ENCODE measurements around the gene CHD3. TPM values are rescaled to one million over a fixed set of nuclear protein-coding genes. Genes with fewer than 3 reads are reported as not detected.

CHD3 gene
- total and polyA plus RNA-seq, 2 of the 13 experiments (the other 11 are each of a cell fraction or from before 2014, with no cell fraction given): 2.7 to 3.7 TPM

GRCh38 chr17:7842380-7843256 lies 46.0 kb upstream of the CHD3 start (continued):
- TF ChIP-seq FOXA1 (IDR thresholded peaks at IDR 0.05) (no peak), FOXA1 (CRISPR knock-in tag; IDR thresholded peaks at IDR 0.05) (no peak; the same call in 1 of the 2 replicates), ZNF773 (CRISPR knock-in tag; IDR thresholded peaks at IDR 0.05; ENCODE audit: borderline replicate concordance) (no peak), CENPT (CRISPR knock-in tag; IDR thresholded peaks at IDR 0.05; ENCODE audit: low read depth) (peak; percentile 50; the same call in 1 of the 2 replicates), ZNF180 (CRISPR knock-in tag; IDR thresholded peaks at IDR 0.05; ENCODE audit: borderline replicate concordance, low read depth) (no peak), RFXAP (CRISPR knock-in tag; IDR thresholded peaks at IDR 0.05; ENCODE audit: borderline replicate concordance) (no peak), ONECUT2 (CRISPR knock-in tag; IDR thresholded peaks at IDR 0.05) (peak; percentile 75), HNRNPUL1 (IDR thresholded peaks at IDR 0.05; ENCODE audit: low read depth, low read length) (no peak), ZNF281 (CRISPR knock-in tag; IDR thresholded peaks at IDR 0.05; ENCODE audit: borderline replicate concordance) (peak; percentile 7; the same call in 1 of the 2 replicates), ZNF615 (CRISPR knock-in tag; IDR thresholded peaks at IDR 0.05; ENCODE audit: borderline replicate concordance) (no peak), IRF1 (CRISPR knock-in tag; IDR thresholded peaks at IDR 0.05; ENCODE audit: low read depth) (no peak), ATF4 (CRISPR knock-in tag; IDR thresholded peaks at IDR 0.05) (0 out of 4 replicates have a peak, but pooled peaks of 1 of the 2 experiments have one; percentile 19), AKAP8 (CRISPR knock-in tag; IDR thresholded peaks at IDR 0.05) (peak; percentile 69), HNF1A (IDR thresholded peaks at IDR 0.05; ENCODE audit: low read depth) (no peak), HNF1A (CRISPR knock-in tag; IDR thresholded peaks at IDR 0.05; ENCODE audit: borderline replicate concordance) (no peak), PHF8 (CRISPR knock-in tag; IDR thresholded peaks at IDR 0.05) (peak; percentile 31; the same call in 1 of the 2 replicates)
- TF ChIP-seq, protein P1, sequence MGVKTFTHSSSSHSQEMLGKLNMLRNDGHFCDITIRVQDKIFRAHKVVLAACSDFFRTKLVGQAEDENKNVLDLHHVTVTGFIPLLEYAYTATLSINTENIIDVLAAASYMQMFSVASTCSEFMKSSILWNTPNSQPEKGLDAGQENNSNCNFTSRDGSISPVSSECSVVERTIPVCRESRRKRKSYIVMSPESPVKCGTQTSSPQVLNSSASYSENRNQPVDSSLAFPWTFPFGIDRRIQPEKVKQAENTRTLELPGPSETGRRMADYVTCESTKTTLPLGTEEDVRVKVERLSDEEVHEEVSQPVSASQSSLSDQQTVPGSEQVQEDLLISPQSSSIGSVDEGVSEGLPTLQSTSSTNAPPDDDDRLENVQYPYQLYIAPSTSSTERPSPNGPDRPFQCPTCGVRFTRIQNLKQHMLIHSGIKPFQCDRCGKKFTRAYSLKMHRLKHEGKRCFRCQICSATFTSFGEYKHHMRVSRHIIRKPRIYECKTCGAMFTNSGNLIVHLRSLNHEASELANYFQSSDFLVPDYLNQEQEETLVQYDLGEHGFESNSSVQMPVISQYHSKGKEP (CRISPR knock-in tag; IDR thresholded peaks at IDR 0.05): no peak
